Right atrium auricular region (tissue), 2 donors: Measurements from ENCODE around the gene SCN1B. TPM values are rescaled to one million over a fixed set of nuclear protein-coding genes. Genes with fewer than 3 reads are reported as not detected.
A peak's percentile ranks its signal among the peaks of the same experiment; 100 is the strongest.

ENCODE experiments used
- DNase-seq: peaks from one replicate; pipeline ENCODE4 v3.0.0-alpha.2; 2019; ENCODE audit warnings: low spot score
- H3K27ac ChIP-seq, 2 donors: fragments of 200-600 bp; sonication (generic); 1 replicate in 1 of 2; 2 replicates in 1 of 2; pipeline ENCODE4 v1.5.1; 2016 to 2019
- H3K27me3 ChIP-seq, 2 donors: fragments of 200-600 bp; sonication (generic); one replicate each; pipeline versions ENCODE4 v1.5.1 to v1.6.0; 2017 to 2019
- H3K36me3 ChIP-seq: fragments of 200-600 bp; sonication (generic); one replicate; pipeline ENCODE4 v1.5.1; 2016
- H3K4me1 ChIP-seq, 2 donors: fragments of 200-600 bp; sonication (generic); one replicate each; pipeline versions ENCODE4 v1.5.1 to v1.6.0; 2017 to 2019
- H3K4me3 ChIP-seq, 2 donors: fragments of 200-600 bp; sonication (generic); 1 replicate in 1 of 2; 2 replicates in 1 of 2; pipeline ENCODE4 v1.5.1; 2017 to 2019; ENCODE audit warnings: mild to moderate bottlenecking in 1 of 2, moderate library complexity in 1 of 2
- H3K9me3 ChIP-seq, 2 donors: fragments of 200-600 bp; sonication (generic); one replicate each; pipeline ENCODE4 v1.5.1; 2019
- total RNA-seq, 2 donors: library from RNA; depleted of rRNA; stranded (reverse); fragments of >200 nt; gene quantifications; one replicate each; pipeline ENCODE4 v1.1.0, GENCODE V29; 2016
- TF ChIP-seq, protein P1 (sequence below), 2 donors: fragments of 200-600 bp; sonication (generic); IDR thresholded peaks; one replicate each; pipeline ENCODE4 v1.5.1; 2019; ENCODE audit warnings: antibody characterized with exemption in 2 of 2

The SCN1B gene
- total RNA-seq, 2 donors from 2014 or later, result 57.3 to 119 TPM

DNA sequence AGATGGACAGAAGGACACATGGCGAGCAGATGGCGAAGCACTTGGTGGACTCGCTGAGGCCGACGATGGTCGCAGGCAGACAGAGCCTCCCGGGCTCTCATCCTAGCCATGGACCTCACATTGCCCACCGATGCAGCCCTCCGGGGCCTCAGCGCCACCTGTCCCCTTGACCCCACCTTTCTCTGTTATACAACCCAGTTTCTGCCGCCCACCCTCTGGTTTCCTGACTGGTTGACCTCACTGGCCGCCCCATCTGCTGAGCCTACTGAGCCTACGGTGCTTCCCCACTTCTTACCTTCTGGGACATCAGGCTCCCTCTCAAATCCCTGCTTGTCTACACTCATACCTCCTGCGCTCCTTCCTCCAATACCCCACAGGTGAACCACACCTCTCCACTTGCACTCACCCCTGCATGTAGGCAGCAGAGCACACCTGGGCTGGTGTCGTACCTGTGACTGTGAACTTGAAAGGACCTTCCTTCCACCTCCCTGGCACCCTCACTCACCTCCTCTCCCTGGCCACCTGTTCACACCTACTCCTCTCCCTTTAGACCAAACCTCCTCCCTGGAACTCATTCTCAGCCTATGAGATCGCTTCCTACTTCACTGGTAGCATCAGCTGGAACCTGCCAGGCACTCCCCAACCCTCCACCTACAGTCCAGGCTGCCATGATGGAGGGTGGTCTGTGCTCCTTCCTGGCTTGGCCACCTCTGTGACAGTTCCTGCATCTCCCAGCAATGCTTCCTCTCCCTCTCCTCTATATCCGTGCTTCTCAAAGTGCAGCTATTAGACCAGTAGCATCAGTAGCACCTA is 47.3 kb downstream of the SCN1B start:
- no peak overlapping the region for H3K27ac ChIP-seq
- TF ChIP-seq, protein P1, sequence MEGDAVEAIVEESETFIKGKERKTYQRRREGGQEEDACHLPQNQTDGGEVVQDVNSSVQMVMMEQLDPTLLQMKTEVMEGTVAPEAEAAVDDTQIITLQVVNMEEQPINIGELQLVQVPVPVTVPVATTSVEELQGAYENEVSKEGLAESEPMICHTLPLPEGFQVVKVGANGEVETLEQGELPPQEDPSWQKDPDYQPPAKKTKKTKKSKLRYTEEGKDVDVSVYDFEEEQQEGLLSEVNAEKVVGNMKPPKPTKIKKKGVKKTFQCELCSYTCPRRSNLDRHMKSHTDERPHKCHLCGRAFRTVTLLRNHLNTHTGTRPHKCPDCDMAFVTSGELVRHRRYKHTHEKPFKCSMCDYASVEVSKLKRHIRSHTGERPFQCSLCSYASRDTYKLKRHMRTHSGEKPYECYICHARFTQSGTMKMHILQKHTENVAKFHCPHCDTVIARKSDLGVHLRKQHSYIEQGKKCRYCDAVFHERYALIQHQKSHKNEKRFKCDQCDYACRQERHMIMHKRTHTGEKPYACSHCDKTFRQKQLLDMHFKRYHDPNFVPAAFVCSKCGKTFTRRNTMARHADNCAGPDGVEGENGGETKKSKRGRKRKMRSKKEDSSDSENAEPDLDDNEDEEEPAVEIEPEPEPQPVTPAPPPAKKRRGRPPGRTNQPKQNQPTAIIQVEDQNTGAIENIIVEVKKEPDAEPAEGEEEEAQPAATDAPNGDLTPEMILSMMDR (IDR thresholded peaks at IDR 0.05), result no peak
- no peaks in the 10 kb centered on the region for H3K27me3 ChIP-seq
- no peak overlapping the region for H3K4me3 ChIP-seq
- H3K36me3 ChIP-seq, result no peaks in the 10 kb centered on the region
- no peaks in the 10 kb centered on the region for H3K4me1 ChIP-seq
- no peak for DNase-seq
- H3K9me3 ChIP-seq, result no peaks in the 10 kb centered on the region

DNA sequence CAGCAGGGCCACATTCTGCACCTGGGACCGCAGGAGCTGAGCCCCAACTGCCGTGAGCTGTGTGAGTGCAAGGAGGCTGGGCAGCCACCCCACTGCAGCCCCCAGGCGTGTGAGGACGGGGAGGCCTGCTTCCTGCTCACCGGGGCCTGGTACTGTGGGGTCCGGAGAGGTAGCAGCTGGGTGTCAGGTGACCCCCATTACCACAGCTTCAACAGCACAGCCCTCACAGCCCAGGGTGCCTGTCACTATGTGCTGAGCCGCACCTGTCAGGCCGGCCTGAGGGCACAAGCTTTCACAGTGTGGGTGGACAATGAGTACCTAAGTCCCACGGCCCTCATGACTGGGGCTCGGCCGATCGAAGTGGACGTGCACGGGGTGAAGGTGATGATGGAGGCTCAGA is 49.6 kb downstream of the SCN1B start:
- no peak for DNase-seq
- Histone ChIP-seq H3K4me1 (no peaks in the 10 kb centered on the region), H3K4me3 (no peak overlapping the region), H3K27me3 (no peaks in the 10 kb centered on the region), H3K9me3 (no peaks in the 10 kb centered on the region), H3K27ac (no peak overlapping the region), H3K36me3 (no peaks in the 10 kb centered on the region)
- TF ChIP-seq, protein P1 (IDR thresholded peaks at IDR 0.05), result no peak

DNA sequence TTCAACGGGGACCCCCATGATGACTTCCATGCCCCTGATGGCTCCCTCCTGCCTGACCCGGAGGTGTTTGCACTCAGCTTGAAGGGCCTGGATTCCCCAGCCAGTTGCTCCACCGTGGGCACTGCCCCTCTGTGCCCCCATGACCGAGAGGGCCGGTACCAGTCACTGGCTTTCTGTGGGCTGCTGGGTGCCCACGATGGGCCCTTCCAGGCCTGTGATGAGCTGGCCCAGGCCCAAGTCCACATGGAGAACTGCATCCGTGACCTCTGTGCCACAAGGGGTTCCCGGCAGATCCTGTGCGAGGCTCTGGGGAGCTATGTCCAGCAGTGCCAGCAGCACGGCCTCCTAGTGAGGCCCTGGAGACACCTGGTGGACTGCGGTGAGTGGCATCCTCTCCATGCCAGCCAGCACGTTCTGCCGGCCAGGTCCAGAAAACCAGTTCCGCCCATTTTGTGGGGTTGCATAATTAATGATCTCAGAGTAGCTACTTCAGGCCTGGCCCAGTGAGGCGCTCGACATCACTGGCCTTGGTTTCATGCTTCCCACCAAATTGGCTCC is 50.4 kb downstream of the SCN1B start:
- Histone ChIP-seq H3K27me3 (no peaks in the 10 kb centered on the region), H3K27ac (no peak overlapping the region), H3K4me3 (no peak overlapping the region), H3K9me3 (no peaks in the 10 kb centered on the region), H3K36me3 (no peaks in the 10 kb centered on the region), H3K4me1 (no peaks in the 10 kb centered on the region)
- no peak for DNase-seq
- TF ChIP-seq, protein P1 (IDR thresholded peaks at IDR 0.05), result peak in 1 of 2 donors; percentile 26

DNA sequence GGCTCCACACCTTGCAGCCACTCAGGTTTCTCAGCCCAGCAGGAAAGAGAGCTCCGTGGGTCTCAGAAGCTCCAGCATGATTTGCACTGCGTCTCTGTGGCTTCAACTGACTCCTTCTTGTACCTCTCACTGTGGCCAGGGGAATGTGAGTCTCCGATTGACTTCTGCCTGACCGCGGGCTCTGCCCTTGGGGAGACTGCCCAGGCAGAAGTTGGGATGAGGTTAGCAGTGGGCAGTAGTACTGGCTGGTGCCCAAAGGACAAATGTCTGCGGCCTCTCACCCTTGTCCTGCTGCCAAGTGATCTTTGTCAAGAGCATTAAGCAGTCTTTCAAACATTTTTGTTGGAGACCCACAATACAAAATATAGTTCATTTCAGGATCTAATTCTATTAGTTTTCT is 50.9 kb downstream of the SCN1B start:
- TF ChIP-seq, protein P1 (IDR thresholded peaks at IDR 0.05), result no peak
- Histone ChIP-seq H3K4me3 (no peak overlapping the region), H3K4me1 (no peaks in the 10 kb centered on the region), H3K9me3 (no peaks in the 10 kb centered on the region), H3K36me3 (no peaks in the 10 kb centered on the region), H3K27ac (no peak overlapping the region), H3K27me3 (no peaks in the 10 kb centered on the region)
- DNase-seq, result no peak

DNA sequence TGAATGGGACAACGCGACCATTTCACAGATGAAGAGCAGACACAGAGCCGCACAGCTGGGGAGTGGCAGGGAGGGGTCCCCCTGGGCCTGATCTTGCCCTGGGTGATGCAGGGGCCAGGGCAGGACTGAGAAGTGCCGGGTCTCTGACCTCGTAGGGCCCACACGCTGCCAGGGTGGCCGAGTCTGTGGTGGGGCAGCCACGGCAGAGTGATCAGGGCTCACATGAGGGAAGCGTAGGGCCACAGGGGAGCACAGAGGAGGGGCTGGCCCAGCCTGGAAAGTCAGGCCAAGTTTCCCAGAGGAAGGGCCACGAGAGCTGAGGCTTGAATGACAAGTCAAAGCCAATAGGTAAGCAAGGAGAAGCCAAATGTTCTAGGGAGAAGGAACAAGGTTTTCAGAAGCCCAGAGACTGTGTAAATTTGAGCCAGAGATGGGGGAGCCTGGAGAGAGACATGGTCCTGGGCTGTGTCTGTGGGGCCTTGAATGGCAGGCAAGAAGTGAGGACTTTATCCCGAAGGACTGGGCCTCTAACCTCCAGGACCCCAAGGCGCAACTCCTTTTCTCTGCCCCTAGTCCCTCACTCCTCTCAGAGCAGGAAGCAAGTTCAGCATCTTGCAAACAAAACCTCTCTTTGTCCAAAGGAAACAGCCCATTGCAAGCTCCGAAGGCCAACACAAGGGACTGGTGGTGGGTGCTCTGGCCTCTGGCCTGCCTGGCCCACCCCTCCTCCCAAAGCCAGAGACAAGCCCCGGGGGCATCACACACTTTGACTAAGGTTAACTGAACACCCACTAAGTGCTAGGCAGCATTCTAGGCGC is 53.6 kb downstream of the SCN1B start:
- Histone ChIP-seq H3K9me3 (no peaks in the 10 kb centered on the region), H3K4me3 (no peak overlapping the region), H3K27me3 (no peaks in the 10 kb centered on the region), H3K36me3 (no peaks in the 10 kb centered on the region), H3K27ac (no peak overlapping the region), H3K4me1 (no peaks in the 10 kb centered on the region)
- TF ChIP-seq, protein P1 (IDR thresholded peaks at IDR 0.05), result no peak
- no peak for DNase-seq
